Prostate gland (tissue), 2 donors: ENCODE data around the gene FAF1. TPM values are rescaled to one million over a fixed set of nuclear protein-coding genes. Genes with fewer than 3 reads are reported as not detected.

Experiments used
- DNase-seq: peaks from one replicate; pipeline ENCODE4 v3.0.0-alpha.2; 2019; ENCODE audit warnings: low spot score
- H3K27ac ChIP-seq, 2 donors: fragments of 200-600 bp; sonication (generic); 2 replicates each; pipeline ENCODE4 v1.5.1; 2017 to 2019
- H3K27me3 ChIP-seq: fragments of 200-600 bp; sonication (generic); replicated peaks from 2 replicates; pipeline ENCODE4 v1.5.1; 2019; ENCODE audit not compliant: insufficient read depth
- H3K36me3 ChIP-seq, 2 donors: fragments of 200-600 bp; sonication (generic); 1 replicate in 1 of 2; 2 replicates in 1 of 2; pipeline versions ENCODE4 v1.5.1 to v1.8.1; 2017 to 2019
- H3K4me1 ChIP-seq: fragments of 200-600 bp; sonication (generic); replicated peaks from 2 replicates; pipeline ENCODE4 v1.5.1; 2019
- H3K4me3 ChIP-seq, 2 donors: fragments of 200-600 bp; sonication (generic); 2 replicates each; pipeline ENCODE4 v1.5.1; 2017 to 2019
- H3K9me3 ChIP-seq: fragments of 200-600 bp; sonication (generic); 2 replicates; pipeline ENCODE4 v1.5.1; 2017
- POLR2A ChIP-seq: fragments of 450-650 bp; IDR thresholded peaks from one replicate; pipeline ENCODE4 v1.6.1; 2016; ENCODE audit warnings: antibody characterized with exemption, mild to moderate bottlenecking
- POLR2AphosphoS5 ChIP-seq: sonication (generic); formaldehyde crosslinking; IDR thresholded peaks from one replicate; pipeline ENCODE4 v1.6.1; 2017; ENCODE audit warnings: antibody characterized with exemption
- WGBS: methylation state at CpG from one replicate; pipeline ENCODE4 v1.1.5; 2018; 5-methylcytosine and 5-hydroxymethylcytosine counted together
- intact Hi-C: fragments of 100-400 bp; cut with DNase I; formaldehyde crosslinking; loops from one replicate; pipeline ENCODE4 v1.14.2; 2022
- total RNA-seq, 2 donors: library from RNA; depleted of rRNA; stranded (reverse); fragments of >200 nt; gene quantifications; one replicate each; pipeline ENCODE4 v1.1.0, GENCODE V29; 2016
- TF ChIP-seq, protein P1 (sequence below), 4 experiments: fragments of 200-600 bp in 2 of 4; fragments of 450-650 bp in 2 of 4; sonication (generic) in 2 of 4; IDR thresholded peaks; 1 replicate in 3 of 4; 2 replicates in 1 of 4; pipeline ENCODE4 v1.5.1; 2016 to 2019; ENCODE audit warnings: antibody characterized with exemption in 4 of 4, mild to moderate bottlenecking in 2 of 4, moderate library complexity in 2 of 4

FAF1 gene
- total RNA-seq, 2 donors from 2014 or later, result 40.4 to 41.5 TPM

DNA sequence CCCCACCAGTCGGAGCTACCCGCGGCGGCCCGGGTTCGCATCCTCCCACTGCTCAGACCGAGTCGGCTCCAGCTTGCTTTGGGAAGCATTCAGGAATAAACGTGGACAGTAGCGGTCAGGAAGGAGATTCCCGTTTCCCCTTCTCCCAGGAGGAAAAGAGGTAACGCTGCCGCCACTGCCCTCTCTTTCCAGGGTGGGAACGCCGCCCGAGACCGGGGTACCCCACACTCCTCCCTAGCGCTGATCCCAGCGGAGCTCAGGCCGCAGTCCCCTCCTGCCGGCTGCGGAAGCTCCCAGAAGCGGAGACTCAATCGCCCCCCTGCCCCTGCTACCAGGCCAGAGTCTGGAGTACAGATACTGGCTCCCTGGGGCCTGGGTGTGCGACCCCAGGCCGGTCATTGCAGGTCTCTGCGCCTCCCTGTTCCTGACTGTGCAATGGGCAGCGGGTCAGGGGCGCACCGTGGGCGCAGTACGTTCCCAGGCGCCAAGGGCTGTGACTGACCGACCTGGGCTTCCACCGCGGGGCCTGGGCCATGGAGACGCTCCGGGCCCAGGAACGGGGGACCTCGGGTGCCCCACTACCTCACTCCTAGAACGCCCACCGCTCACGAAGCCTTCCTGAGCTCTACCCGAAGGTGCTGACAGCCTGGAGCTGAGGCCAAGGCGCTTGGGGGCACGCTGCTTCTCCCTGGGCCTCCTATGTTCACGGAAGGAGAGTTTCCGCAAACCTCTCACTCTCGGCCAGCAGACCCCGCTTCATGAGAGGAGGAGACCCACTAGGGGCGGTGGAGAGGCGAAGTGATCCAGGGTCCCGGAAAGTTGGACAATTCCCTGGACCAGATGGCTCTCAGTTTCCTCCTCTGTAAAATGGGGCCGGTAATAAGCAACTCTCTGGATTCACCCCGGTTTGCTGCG lies 544.6 kb downstream of the FAF1 start:
- TF ChIP-seq, protein P1, sequence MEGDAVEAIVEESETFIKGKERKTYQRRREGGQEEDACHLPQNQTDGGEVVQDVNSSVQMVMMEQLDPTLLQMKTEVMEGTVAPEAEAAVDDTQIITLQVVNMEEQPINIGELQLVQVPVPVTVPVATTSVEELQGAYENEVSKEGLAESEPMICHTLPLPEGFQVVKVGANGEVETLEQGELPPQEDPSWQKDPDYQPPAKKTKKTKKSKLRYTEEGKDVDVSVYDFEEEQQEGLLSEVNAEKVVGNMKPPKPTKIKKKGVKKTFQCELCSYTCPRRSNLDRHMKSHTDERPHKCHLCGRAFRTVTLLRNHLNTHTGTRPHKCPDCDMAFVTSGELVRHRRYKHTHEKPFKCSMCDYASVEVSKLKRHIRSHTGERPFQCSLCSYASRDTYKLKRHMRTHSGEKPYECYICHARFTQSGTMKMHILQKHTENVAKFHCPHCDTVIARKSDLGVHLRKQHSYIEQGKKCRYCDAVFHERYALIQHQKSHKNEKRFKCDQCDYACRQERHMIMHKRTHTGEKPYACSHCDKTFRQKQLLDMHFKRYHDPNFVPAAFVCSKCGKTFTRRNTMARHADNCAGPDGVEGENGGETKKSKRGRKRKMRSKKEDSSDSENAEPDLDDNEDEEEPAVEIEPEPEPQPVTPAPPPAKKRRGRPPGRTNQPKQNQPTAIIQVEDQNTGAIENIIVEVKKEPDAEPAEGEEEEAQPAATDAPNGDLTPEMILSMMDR (IDR thresholded peaks at IDR 0.05), result no peak
- TF ChIP-seq POLR2AphosphoS5 (no peak), POLR2A (no peak)
- peaks cover 42% of the 10 kb centered on the region for H3K27me3 ChIP-seq
- DNase-seq, result no peak
- H3K36me3 ChIP-seq, result no peaks in the 10 kb centered on the region
- H3K4me3 ChIP-seq, result no peak overlapping the region
- H3K27ac ChIP-seq, result no peak overlapping the region
- no peaks in the 10 kb centered on the region for H3K9me3 ChIP-seq
- H3K4me1 ChIP-seq, result no peaks in the 10 kb centered on the region
- intact Hi-C loops, result no loop called here
- 7% methylated on average over 38 of the region's 56 CpGs for WGBS

DNA sequence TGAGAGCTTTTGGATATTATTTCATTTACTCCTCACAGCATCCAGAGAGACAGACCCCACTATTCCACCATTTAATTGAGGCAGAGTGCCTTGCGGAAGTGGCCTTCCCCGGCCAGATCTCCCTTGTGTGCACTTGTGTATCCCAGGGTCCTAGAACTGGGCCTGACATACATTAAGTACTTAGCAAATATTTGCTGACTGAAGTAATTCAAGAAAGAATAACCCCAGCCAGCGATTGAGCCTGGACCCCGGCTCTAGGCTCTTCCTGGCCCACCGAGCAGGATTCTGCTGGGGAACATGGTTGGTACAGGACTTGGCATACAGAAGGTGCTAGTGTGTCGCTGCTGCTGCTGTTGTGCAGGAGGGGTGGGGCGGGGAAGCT lies 545.2 kb downstream of the FAF1 start:
- Histone ChIP-seq H3K4me3 (no peak overlapping the region), H3K27me3 (peaks cover 36% of the 10 kb centered on the region), H3K4me1 (no peaks in the 10 kb centered on the region), H3K9me3 (no peaks in the 10 kb centered on the region), H3K27ac (no peak overlapping the region), H3K36me3 (no peaks in the 10 kb centered on the region)
- TF ChIP-seq, protein P1 (IDR thresholded peaks at IDR 0.05), result no peak
- no peak for TF ChIP-seq POLR2A
- TF ChIP-seq POLR2AphosphoS5, result no peak
- 38% methylated on average over 7 of the region's 7 CpGs for WGBS
- intact Hi-C loops, result no loop called here
- DNase-seq, result no peak

DNA sequence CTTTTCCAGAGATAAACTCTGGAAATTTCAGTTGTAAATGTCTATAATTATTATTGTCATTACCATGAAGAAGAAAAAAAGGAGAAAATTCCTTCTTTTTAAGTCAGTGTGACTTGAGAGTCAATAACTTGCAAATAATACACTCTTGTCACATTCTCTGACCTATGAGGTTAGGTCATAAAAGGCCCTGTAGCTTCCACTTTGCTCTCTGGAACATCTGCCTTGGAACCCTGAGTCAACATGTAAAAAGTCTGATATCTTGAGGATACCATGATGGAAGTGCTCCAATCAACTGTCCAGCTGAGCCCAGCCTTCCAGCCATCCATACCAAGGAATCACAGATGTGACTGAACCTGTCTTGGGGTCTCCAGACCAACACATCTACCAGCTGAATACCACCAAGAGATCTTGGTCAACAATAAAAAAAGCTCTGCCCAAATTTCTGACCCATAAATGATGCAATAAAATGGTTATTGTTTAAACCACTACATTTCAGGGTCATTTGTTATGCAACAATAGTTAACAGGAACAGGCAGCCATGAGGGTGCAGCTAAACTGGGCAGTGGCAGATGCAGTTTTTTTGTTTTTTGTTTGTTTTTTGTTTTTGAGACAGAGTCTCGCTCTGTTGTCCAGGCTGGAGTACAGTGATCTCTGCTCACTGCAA lies 547.1 kb downstream of the FAF1 start:
- H3K27ac ChIP-seq, result no peak overlapping the region
- no peaks in the 10 kb centered on the region for H3K9me3 ChIP-seq
- intact Hi-C loops, result no loop called here
- H3K36me3 ChIP-seq, result no peaks in the 10 kb centered on the region
- H3K27me3 ChIP-seq, result peaks cover 20% of the 10 kb centered on the region
- DNase-seq, result no peak
- no peaks in the 10 kb centered on the region for H3K4me1 ChIP-seq
- TF ChIP-seq, protein P1 (IDR thresholded peaks at IDR 0.05), result no peak
- TF ChIP-seq POLR2A, result no peak
- no peak for TF ChIP-seq POLR2AphosphoS5
- WGBS, result 91% methylated on average over 1 of the region's 1 CpG
- H3K4me3 ChIP-seq, result no peak overlapping the region

- H3K4me3 ChIP-seq, result no peak overlapping the region
- no peak for DNase-seq
- H3K4me1 ChIP-seq, result no peaks in the 10 kb centered on the region
- no peaks in the 10 kb centered on the region for H3K27me3 ChIP-seq
- H3K27ac ChIP-seq, result no peak overlapping the region
- intact Hi-C loops, result no loop called here
- TF ChIP-seq POLR2AphosphoS5 (no peak), POLR2A (no peak)
- TF ChIP-seq, protein P1 (IDR thresholded peaks at IDR 0.05), result no peak
- 88% methylated on average over 4 of the region's 4 CpGs for WGBS
- H3K9me3 ChIP-seq, result no peaks in the 10 kb centered on the region
- no peaks in the 10 kb centered on the region for H3K36me3 ChIP-seq
Measured at GRCh38 chr1:50405814-50406213, 554.3 kb downstream of the FAF1 start.
